Subcutaneous abdominal adipose tissue (tissue), 5 donors: ENCODE data around the gene PODNL1.

Source experiments
- H3K27ac ChIP-seq: one replicate; pipeline ENCODE4 v1.7.0; 2013; ENCODE audit warnings: low read depth, mild to moderate bottlenecking, inconsistent platforms, low read length, moderate library complexity
- H3K27me3 ChIP-seq, 5 donors: one replicate each; pipeline ENCODE4 v1.7.0; 2013; ENCODE audit warnings: low read length in 5 of 5, inconsistent platforms in 1 of 5; ENCODE audit not compliant: control insufficient read depth in 5 of 5, insufficient read depth in 4 of 5
- H3K36me3 ChIP-seq, 5 donors: one replicate each; pipeline ENCODE4 v1.7.0; 2013; ENCODE audit warnings: low read length in 5 of 5; ENCODE audit not compliant: control insufficient read depth in 5 of 5, insufficient read depth in 5 of 5
- H3K4me1 ChIP-seq, 5 donors: one replicate each; pipeline ENCODE4 v1.7.0; 2013; ENCODE audit warnings: low read length in 5 of 5, mild to moderate bottlenecking in 3 of 5, moderate library complexity in 1 of 5; ENCODE audit not compliant: control insufficient read depth in 5 of 5, insufficient read depth in 5 of 5
- H3K4me3 ChIP-seq, 5 donors: one replicate each; pipeline ENCODE4 v1.7.0; 2013; ENCODE audit warnings: low read length in 5 of 5, low read depth in 1 of 5
- H3K9ac ChIP-seq, 5 donors: one replicate each; pipeline ENCODE4 v1.7.0; 2013; ENCODE audit warnings: low read length in 5 of 5, mild to moderate bottlenecking in 4 of 5, moderate library complexity in 3 of 5
- H3K9me3 ChIP-seq, 5 donors: one replicate each; pipeline ENCODE4 v1.7.0; 2013; ENCODE audit warnings: low read length in 5 of 5; ENCODE audit not compliant: control insufficient read depth in 5 of 5
- donor health status: healthy.
- donor health status: healthy.
- donor health status: healthy.
- donor health status: healthy.
- donor health status: healthy.

PODNL1 gene

GRCh38 chr19:13951043-13951442, 12.8 kb upstream of the PODNL1 start:
- Histone ChIP-seq H3K36me3 (peaks cover 0 to 16% (median 14%) of the 10 kb centered on the region in 5 donors), H3K4me1 (peaks cover 7 to 20% (median 17%) of the 10 kb centered on the region in 5 donors), H3K4me3 (no peak overlapping the region)

GRCh38 chr19:13946414-13946813, 8.2 kb upstream of the PODNL1 start:
- no peak overlapping the region for H3K27ac ChIP-seq
- H3K9me3 ChIP-seq: no peaks in the 10 kb centered on the region
- no peaks in the 10 kb centered on the region for H3K4me1 ChIP-seq
- no peaks in the 10 kb centered on the region for H3K36me3 ChIP-seq
- H3K9ac ChIP-seq: no peak overlapping the region
- no peaks in the 10 kb centered on the region for H3K27me3 ChIP-seq
- no peak overlapping the region for H3K4me3 ChIP-seq

More at GRCh38 chr19:13951043-13951442, 12.8 kb upstream of the PODNL1 start:
- H3K9me3 ChIP-seq: no peaks in the 10 kb centered on the region
- H3K27ac ChIP-seq: no peak overlapping the region
- H3K27me3 ChIP-seq: no peaks in the 10 kb centered on the region
- no peak overlapping the region for H3K9ac ChIP-seq

GRCh38 chr19:13942023-13942684, 3.9 kb upstream of the PODNL1 start:
- H3K9me3 ChIP-seq: no peaks in the 10 kb centered on the region

GRCh38 chr19:13937479-13938300, 527 bp downstream of the PODNL1 start:
- Histone ChIP-seq H3K4me3 (no peak overlapping the region), H3K36me3 (no peaks in the 10 kb centered on the region), H3K27me3 (peaks cover 5 to 33% (median 27%) of the 10 kb centered on the region in 5 donors), H3K9me3 (no peaks in the 10 kb centered on the region), H3K27ac (no peak overlapping the region), H3K9ac (no peak overlapping the region), H3K4me1 (peaks cover 0 to 13% (median 0%) of the 10 kb centered on the region in 5 donors)

More at GRCh38 chr19:13942023-13942684, 3.9 kb upstream of the PODNL1 start:
- peaks cover 5 to 12% (median 8%) of the 10 kb centered on the region in 5 donors for H3K27me3 ChIP-seq
- H3K36me3 ChIP-seq: no peaks in the 10 kb centered on the region
- H3K27ac ChIP-seq: no peak overlapping the region
- peaks cover 0 to 13% (median 0%) of the 10 kb centered on the region in 5 donors for H3K4me1 ChIP-seq
- H3K9ac ChIP-seq: no peak overlapping the region
- H3K4me3 ChIP-seq: no peak overlapping the region

- H3K36me3 ChIP-seq: peaks cover 0 to 5% (median 5%) of the 10 kb centered on the region in 5 donors
- no peak overlapping the region for H3K9ac ChIP-seq
- H3K9me3 ChIP-seq: no peaks in the 10 kb centered on the region
- peaks cover 5 to 33% (median 27%) of the 10 kb centered on the region in 5 donors for H3K27me3 ChIP-seq
- peaks cover 0 to 13% (median 0%) of the 10 kb centered on the region in 5 donors for H3K4me1 ChIP-seq
- no peak overlapping the region for H3K27ac ChIP-seq
- H3K4me3 ChIP-seq: no peak overlapping the region
Observed at GRCh38 chr19:13935765-13936510, 2.3 kb downstream of the PODNL1 start.

- Histone ChIP-seq H3K36me3 (peaks cover 0 to 16% (median 13%) of the 10 kb centered on the region in 5 donors), H3K27me3 (peaks cover 5 to 33% (median 27%) of the 10 kb centered on the region in 5 donors), H3K4me1 (peaks cover 0 to 13% (median 0%) of the 10 kb centered on the region in 5 donors), H3K27ac (no peak overlapping the region), H3K9me3 (no peaks in the 10 kb centered on the region), H3K4me3 (no peak overlapping the region), H3K9ac (no peak overlapping the region)
Observed at GRCh38 chr19:13934785-13935109, 3.5 kb downstream of the PODNL1 start.

- Histone ChIP-seq H3K9me3 (no peaks in the 10 kb centered on the region), H3K27ac (no peak overlapping the region), H3K4me1 (peaks cover 0 to 6% (median 0%) of the 10 kb centered on the region in 5 donors), H3K9ac (no peak overlapping the region), H3K36me3 (peaks cover 0 to 26% (median 18%) of the 10 kb centered on the region in 5 donors), H3K27me3 (peaks cover 4 to 29% (median 22%) of the 10 kb centered on the region in 5 donors), H3K4me3 (no peak overlapping the region)
Observed at GRCh38 chr19:13932911-13933393, 5.3 kb downstream of the PODNL1 start.

GRCh38 chr19:13932149-13932637, 6.0 kb downstream of the PODNL1 start:
- no peak overlapping the region for H3K4me3 ChIP-seq
- H3K27ac ChIP-seq: no peak overlapping the region
- peaks cover 0 to 1% (median 0%) of the 10 kb centered on the region in 5 donors for H3K4me1 ChIP-seq
- H3K9ac ChIP-seq: no peak overlapping the region
- peaks cover 0 to 31% (median 22%) of the 10 kb centered on the region in 5 donors for H3K36me3 ChIP-seq
- no peaks in the 10 kb centered on the region for H3K9me3 ChIP-seq
- H3K27me3 ChIP-seq: peaks cover 0 to 21% (median 15%) of the 10 kb centered on the region in 5 donors

GRCh38 chr19:13931391-13932148, 6.6 kb downstream of the PODNL1 start:
- Histone ChIP-seq H3K9me3 (no peaks in the 10 kb centered on the region), H3K27me3 (peaks cover 0 to 21% (median 15%) of the 10 kb centered on the region in 5 donors), H3K36me3 (peaks cover 0 to 37% (median 28%) of the 10 kb centered on the region in 5 donors), H3K27ac (no peak overlapping the region), H3K4me1 (peaks cover 0 to 7% (median 6%) of the 10 kb centered on the region in 5 donors), H3K9ac (no peak overlapping the region), H3K4me3 (no peak overlapping the region)
